Neutrophil (primary cell): ENCODE data around the gene NSRP1.

Experiments
- H3K27ac ChIP-seq: fragments of 200-600 bp; sonication (generic); 2 replicates; pipeline ENCODE4 v1.5.1; 2016; ENCODE audit warnings: mild to moderate bottlenecking, moderate library complexity
- H3K27me3 ChIP-seq: fragments of 200-600 bp; sonication (generic); 2 replicates; pipeline ENCODE4 v1.6.0; 2016; ENCODE audit warnings: mild to moderate bottlenecking
- H3K36me3 ChIP-seq: fragments of 200-600 bp; sonication (generic); 2 replicates; pipeline ENCODE4 v1.5.1; 2017
- H3K4me1 ChIP-seq, 2 experiments: fragments of 200-600 bp in 1 of 2; sonication (generic) in 1 of 2; 1 replicate in 1 of 2; 2 replicates in 1 of 2; pipeline versions ENCODE4 v1.5.1 to v1.6.1; 2013 to 2016; ENCODE audit warnings: low read depth in 1 of 2, low read length in 1 of 2, mild to moderate bottlenecking in 1 of 2, moderate library complexity in 1 of 2; ENCODE audit not compliant: control insufficient read depth in 1 of 2, insufficient read depth in 1 of 2
- H3K4me3 ChIP-seq, 2 experiments: fragments of 200-600 bp in 1 of 2; sonication (generic) in 1 of 2; 1 replicate in 1 of 2; 2 replicates in 1 of 2; pipeline ENCODE4 v1.5.1; 2013 to 2016; ENCODE audit warnings: low read depth in 1 of 2, low read length in 1 of 2, mild to moderate bottlenecking in 1 of 2, moderate library complexity in 1 of 2
- H3K9me3 ChIP-seq: fragments of 200-600 bp; sonication (generic); 2 replicates; pipeline ENCODE4 v1.5.1; 2016
- TF ChIP-seq, protein P1 (sequence below): fragments of 200-600 bp; sonication (generic); IDR thresholded peaks from 2 replicates; pipeline ENCODE4 v1.5.1; 2016; ENCODE audit warnings: antibody characterized with exemption

Gene NSRP1

GRCh38 chr17:30148376-30148775 lies 31.8 kb downstream of the NSRP1 start:
- Histone ChIP-seq H3K4me3 (no peak overlapping the region), H3K36me3 (no peaks in the 10 kb centered on the region), H3K9me3 (no peaks in the 10 kb centered on the region), H3K27me3 (no peaks in the 10 kb centered on the region), H3K27ac (no peak overlapping the region), H3K4me1 (no peaks in the 10 kb centered on the region)
- TF ChIP-seq, protein P1, sequence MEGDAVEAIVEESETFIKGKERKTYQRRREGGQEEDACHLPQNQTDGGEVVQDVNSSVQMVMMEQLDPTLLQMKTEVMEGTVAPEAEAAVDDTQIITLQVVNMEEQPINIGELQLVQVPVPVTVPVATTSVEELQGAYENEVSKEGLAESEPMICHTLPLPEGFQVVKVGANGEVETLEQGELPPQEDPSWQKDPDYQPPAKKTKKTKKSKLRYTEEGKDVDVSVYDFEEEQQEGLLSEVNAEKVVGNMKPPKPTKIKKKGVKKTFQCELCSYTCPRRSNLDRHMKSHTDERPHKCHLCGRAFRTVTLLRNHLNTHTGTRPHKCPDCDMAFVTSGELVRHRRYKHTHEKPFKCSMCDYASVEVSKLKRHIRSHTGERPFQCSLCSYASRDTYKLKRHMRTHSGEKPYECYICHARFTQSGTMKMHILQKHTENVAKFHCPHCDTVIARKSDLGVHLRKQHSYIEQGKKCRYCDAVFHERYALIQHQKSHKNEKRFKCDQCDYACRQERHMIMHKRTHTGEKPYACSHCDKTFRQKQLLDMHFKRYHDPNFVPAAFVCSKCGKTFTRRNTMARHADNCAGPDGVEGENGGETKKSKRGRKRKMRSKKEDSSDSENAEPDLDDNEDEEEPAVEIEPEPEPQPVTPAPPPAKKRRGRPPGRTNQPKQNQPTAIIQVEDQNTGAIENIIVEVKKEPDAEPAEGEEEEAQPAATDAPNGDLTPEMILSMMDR = no peak

- TF ChIP-seq, protein P1 = no peak
- no peaks in the 10 kb centered on the region for H3K9me3 ChIP-seq
- no peak overlapping the region for H3K27ac ChIP-seq
- no peaks in the 10 kb centered on the region for H3K27me3 ChIP-seq
- H3K4me1 ChIP-seq = no peaks in the 10 kb centered on the region
- H3K36me3 ChIP-seq = peaks cover under 1% of the 10 kb centered on the region
- H3K4me3 ChIP-seq = no peak overlapping the region
These were observed 34.9 kb downstream of the NSRP1 start for GRCh38 chr17:30151471-30151870.

- H3K36me3 ChIP-seq = peaks cover 6% of the 10 kb centered on the region
- H3K4me1 ChIP-seq = no peaks in the 10 kb centered on the region
- H3K27ac ChIP-seq = no peak overlapping the region
- H3K4me3 ChIP-seq = no peak overlapping the region
- no peaks in the 10 kb centered on the region for H3K9me3 ChIP-seq
- TF ChIP-seq, protein P1 = no peak
- H3K27me3 ChIP-seq = no peaks in the 10 kb centered on the region
These were observed 36.8 kb downstream of the NSRP1 start for GRCh38 chr17:30153463-30153862.

DNA sequence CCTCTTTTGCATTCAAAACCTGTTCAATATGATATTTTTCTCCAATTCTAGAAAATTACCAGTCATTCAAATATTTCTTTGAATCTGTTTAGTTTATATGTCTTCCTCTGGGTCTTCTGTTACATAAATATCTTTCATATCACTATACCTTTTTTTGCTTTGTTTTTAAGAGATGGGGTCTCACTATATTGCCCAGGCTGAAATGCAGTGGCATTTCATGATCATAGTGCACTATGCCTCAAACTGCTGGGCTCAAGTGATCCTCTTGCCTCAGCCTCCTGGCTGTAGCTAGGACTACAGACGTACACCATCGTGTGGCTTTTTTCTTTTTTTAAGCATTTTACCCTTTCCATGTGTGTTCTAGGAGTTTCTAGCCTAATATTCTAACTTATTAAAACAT lies 38.8 kb downstream of the NSRP1 start:
- TF ChIP-seq, protein P1 = no peak
- H3K4me1 ChIP-seq = no peaks in the 10 kb centered on the region
- no peaks in the 10 kb centered on the region for H3K27me3 ChIP-seq
- H3K36me3 ChIP-seq = peaks cover 6% of the 10 kb centered on the region
- no peak overlapping the region for H3K27ac ChIP-seq
- no peak overlapping the region for H3K4me3 ChIP-seq
- no peaks in the 10 kb centered on the region for H3K9me3 ChIP-seq

- TF ChIP-seq, protein P1 = no peak
- no peaks in the 10 kb centered on the region for H3K4me1 ChIP-seq
- H3K27me3 ChIP-seq = no peaks in the 10 kb centered on the region
- no peak overlapping the region for H3K27ac ChIP-seq
- peaks cover 7% of the 10 kb centered on the region for H3K36me3 ChIP-seq
- no peak overlapping the region for H3K4me3 ChIP-seq
- no peaks in the 10 kb centered on the region for H3K9me3 ChIP-seq
These were observed 42.4 kb downstream of the NSRP1 start for GRCh38 chr17:30158896-30159625.
